Naive thymus-derived CD8-positive, alpha-beta T cell (primary cell): ENCODE results near the gene KIF3B. TPM values are rescaled to one million over a fixed set of nuclear protein-coding genes. Genes with fewer than 3 reads are reported as not detected.
"Not testable (repeated sequence)": the region's sequence is repeated elsewhere in the genome, so short reads cannot be mapped to it uniquely, and the experiment has no call there.

Experiments
- ATAC-seq, 2 donors: fragments of 150-1000 bp; cut with Tn5 transposase in 1 of 2; sonication (Bioruptor Pico), chemical (Tn5 transposase) in 1 of 2; 1 replicate in 1 of 2; 2 replicates in 1 of 2; pipeline ENCODE4 v1.10.0; 2021; ENCODE audit warnings: mild to moderate bottlenecking in 2 of 2, moderate library complexity in 2 of 2
- POLR2A ChIA-PET: fragments of 350-600 bp; sonication (Branson Sonifier 250); formaldehyde crosslinking; loops from one replicate; lab custom pipeline; 2021; ENCODE audit warnings: antibody characterized with exemption; lab: Charles Lee
- DNase-seq, 10 donors: peaks; one replicate each; pipeline versions ENCODE4 v3.0.0 to v3.0.0-alpha.2; 2020 to 2022
- H3K27ac Mint-ChIP-seq, 10 donors: one replicate each; pipeline ENCODE4 v1.8.0; 2020 to 2022; ENCODE audit warnings: mild to moderate bottlenecking in 10 of 10, mixed read lengths in 10 of 10, moderate library complexity in 4 of 10, inconsistent platforms in 1 of 10
- H3K27me3 Mint-ChIP-seq, 5 donors: one replicate each; pipeline ENCODE4 v1.8.0; 2021 to 2022; ENCODE audit warnings: mixed read lengths in 5 of 5
- H3K36me3 Mint-ChIP-seq, 3 donors: one replicate each; pipeline ENCODE4 v1.8.0; 2020 to 2022; ENCODE audit warnings: mixed read lengths in 3 of 3, mild to moderate bottlenecking in 2 of 3, inconsistent platforms in 1 of 3
- H3K4me1 Mint-ChIP-seq, 4 donors: one replicate each; pipeline ENCODE4 v1.8.0; 2021 to 2022; ENCODE audit warnings: mixed read lengths in 4 of 4
- H3K4me3 Mint-ChIP-seq, 10 donors: one replicate each; pipeline ENCODE4 v1.8.0; 2020 to 2022; ENCODE audit warnings: mild to moderate bottlenecking in 10 of 10, mixed read lengths in 10 of 10, moderate library complexity in 6 of 10, inconsistent platforms in 1 of 10
- H3K9me3 Mint-ChIP-seq, 9 donors: one replicate each; pipeline ENCODE4 v1.8.0; 2020 to 2022; ENCODE audit warnings: mixed read lengths in 9 of 9, mild to moderate bottlenecking in 3 of 9, inconsistent platforms in 1 of 9, moderate library complexity in 1 of 9
- polyA plus RNA-seq, 3 donors: library from polyadenylated mRNA; unstranded; fragments of 300-500 nt; fragmentation: Illumina TruSeq; gene quantifications; one replicate each; pipeline ENCODE4 v1.2.3, GENCODE V29; 2021
- total RNA-seq, 8 experiments: library from RNA in 2 of 8; stranded (reverse) in 2 of 8; gene quantifications; one replicate each; pipeline ENCODE4 v1.2.3 and lab custom pipeline; 2021 to 2026

KIF3B gene
- total and polyA plus RNA-seq, 5 experiments from 2014 or later, result 2.2 to 11.4 (median 3.2) TPM

- Mint-ChIP-seq H3K4me3 (no peak overlapping the region), H3K27me3 (no peaks in the 10 kb centered on the region), H3K4me1 (peaks cover 5 to 15% (median 11%) of the 10 kb centered on the region in 4 donors), H3K27ac (peak overlapping the region in 1 of 10 donors; percentile 62), H3K36me3 (peaks cover 0 to 15% (median 4%) of the 10 kb centered on the region in 3 donors), H3K9me3 (no peaks in the 10 kb centered on the region)
- DNase-seq, result no peak
- POLR2A ChIA-PET, result interaction anchor here (0.8 kb wide), 1 partner anchor 19 kb away, joined by 3 read pairs; no protein-coding TSS in a partner anchor
- ATAC-seq, result no peak
These were observed 25.0 kb downstream of the KIF3B start for GRCh38 chr20:32302507-32302872.

- Mint-ChIP-seq H3K4me1 (peaks cover 2 to 7% (median 6%) of the 10 kb centered on the region in 4 donors), H3K4me3 (no peak overlapping the region), H3K36me3 (peaks cover 0 to 15% (median 4%) of the 10 kb centered on the region in 3 donors), H3K9me3 (no peaks in the 10 kb centered on the region), H3K27me3 (no peaks in the 10 kb centered on the region), H3K27ac (no peak overlapping the region)
- ATAC-seq, result no peak
- POLR2A ChIA-PET, result no interaction called here
- DNase-seq, result no peak
These were observed 26.8 kb downstream of the KIF3B start for GRCh38 chr20:32304131-32304746.

- ATAC-seq (no peak), DNase-seq (no peak)
- no peaks in the 10 kb centered on the region for H3K9me3 Mint-ChIP-seq
- peaks cover 7 to 58% (median 21%) of the 10 kb centered on the region in 3 donors for H3K36me3 Mint-ChIP-seq
- POLR2A ChIA-PET, result no interaction called here
- H3K4me3 Mint-ChIP-seq, result no peak overlapping the region
- H3K27ac Mint-ChIP-seq, result no peak overlapping the region
- H3K4me1 Mint-ChIP-seq, result peaks cover 0 to 9% (median 5%) of the 10 kb centered on the region in 4 donors
- no peaks in the 10 kb centered on the region for H3K27me3 Mint-ChIP-seq
These were observed 35.4 kb downstream of the KIF3B start for GRCh38 chr20:32312718-32313424.

GRCh38 chr20:32314768-32315167 lies 37.3 kb downstream of the KIF3B start:
- ATAC-seq, result no peak

GRCh38 chr20:32315399-32315798 lies 37.9 kb downstream of the KIF3B start:
- H3K9me3 Mint-ChIP-seq, result no peaks in the 10 kb centered on the region
- peaks cover 6 to 65% (median 18%) of the 10 kb centered on the region in 3 donors for H3K36me3 Mint-ChIP-seq
- no peak overlapping the region for H3K4me3 Mint-ChIP-seq
- ATAC-seq (no peak), DNase-seq (no peak)
- H3K27ac Mint-ChIP-seq, result peak overlapping the region in 5 of 10 donors; percentile 23 to 86 (median 37)
- H3K27me3 Mint-ChIP-seq, result no peaks in the 10 kb centered on the region
- peaks cover 0 to 8% (median 5%) of the 10 kb centered on the region in 4 donors for H3K4me1 Mint-ChIP-seq
- POLR2A ChIA-PET, result no interaction called here

More at GRCh38 chr20:32314768-32315167, 37.3 kb downstream of the KIF3B start:
- H3K27me3 Mint-ChIP-seq, result no peaks in the 10 kb centered on the region
- H3K27ac Mint-ChIP-seq, result peak overlapping the region in 7 of 10 donors; percentile 23 to 86 (median 49)
- no peak for DNase-seq
- H3K9me3 Mint-ChIP-seq, result no peaks in the 10 kb centered on the region
- no peak overlapping the region for H3K4me3 Mint-ChIP-seq
- H3K4me1 Mint-ChIP-seq, result peaks cover 0 to 9% (median 5%) of the 10 kb centered on the region in 4 donors
- H3K36me3 Mint-ChIP-seq, result peaks cover 11 to 67% (median 23%) of the 10 kb centered on the region in 3 donors
- POLR2A ChIA-PET, result no interaction called here

- ATAC-seq, result no peak
- DNase-seq, result no peak
- POLR2A ChIA-PET, result no interaction called here
- Mint-ChIP-seq H3K36me3 (peaks cover 4 to 61% (median 15%) of the 10 kb centered on the region in 3 donors), H3K27me3 (no peaks in the 10 kb centered on the region), H3K4me3 (no peak overlapping the region), H3K9me3 (no peaks in the 10 kb centered on the region), H3K4me1 (peaks cover 0 to 5% (median 4%) of the 10 kb centered on the region in 4 donors), H3K27ac (peak overlapping the region in 3 of 10 donors; percentile 32 to 59 (median 37))
These were observed 38.4 kb downstream of the KIF3B start for GRCh38 chr20:32315891-32316290.

GRCh38 chr20:32316667-32317066 lies 39.2 kb downstream of the KIF3B start:
- no peaks in the 10 kb centered on the region for H3K9me3 Mint-ChIP-seq
- H3K27ac Mint-ChIP-seq, result peak overlapping the region in 4 of 10 donors; percentile 7 to 59 (median 49)
- POLR2A ChIA-PET, result no interaction called here
- no peak overlapping the region for H3K4me3 Mint-ChIP-seq
- ATAC-seq (no peak), DNase-seq (no peak)
- H3K36me3 Mint-ChIP-seq, result peaks cover 4 to 58% (median 15%) of the 10 kb centered on the region in 3 donors
- peaks cover 0 to 5% (median 4%) of the 10 kb centered on the region in 4 donors for H3K4me1 Mint-ChIP-seq
- H3K27me3 Mint-ChIP-seq, result no peaks in the 10 kb centered on the region

GRCh38 chr20:32319100-32319499 lies 41.6 kb downstream of the KIF3B start:
- POLR2A ChIA-PET, result no interaction called here
- peaks cover 0 to 5% (median 3%) of the 10 kb centered on the region in 4 donors for H3K4me1 Mint-ChIP-seq
- H3K4me3 Mint-ChIP-seq, result no peak overlapping the region
- DNase-seq (no peak), ATAC-seq (no peak)
- H3K36me3 Mint-ChIP-seq, result peaks cover 4 to 50% (median 14%) of the 10 kb centered on the region in 3 donors
- H3K9me3 Mint-ChIP-seq, result no peaks in the 10 kb centered on the region
- H3K27ac Mint-ChIP-seq, result peak overlapping the region in 4 of 10 donors; percentile 1 to 29 (median 25)
- H3K27me3 Mint-ChIP-seq, result no peaks in the 10 kb centered on the region

GRCh38 chr20:32320305-32320704 lies 42.9 kb downstream of the KIF3B start:
- Mint-ChIP-seq H3K27ac (peak overlapping the region in 2 of 10 donors; percentile 46 to 78), H3K4me3 (no peak overlapping the region), H3K36me3 (peaks cover 4 to 46% (median 14%) of the 10 kb centered on the region in 3 donors), H3K9me3 (no peaks in the 10 kb centered on the region), H3K27me3 (no peaks in the 10 kb centered on the region), H3K4me1 (no peaks in the 10 kb centered on the region)
- no peak for DNase-seq
- POLR2A ChIA-PET, result no interaction called here
- ATAC-seq, result no peak

- no peak overlapping the region for H3K27ac Mint-ChIP-seq
- no peak for ATAC-seq
- H3K4me3 Mint-ChIP-seq, result no peak overlapping the region
- no peaks in the 10 kb centered on the region for H3K27me3 Mint-ChIP-seq
- H3K36me3 Mint-ChIP-seq, result peaks cover 4 to 40% (median 11%) of the 10 kb centered on the region in 3 donors
- peak in 1 of 10 donors; percentile 24 for DNase-seq
- no peaks in the 10 kb centered on the region for H3K9me3 Mint-ChIP-seq
- H3K4me1 Mint-ChIP-seq, result no peaks in the 10 kb centered on the region
- POLR2A ChIA-PET, result no interaction called here
These were observed 43.9 kb downstream of the KIF3B start for GRCh38 chr20:32321390-32321789.

GRCh38 chr20:32322260-32322659 lies 44.8 kb downstream of the KIF3B start:
- H3K9me3 Mint-ChIP-seq, ATAC-seq, POLR2A ChIA-PET, H3K4me1 Mint-ChIP-seq, H3K27ac Mint-ChIP-seq, H3K27me3 Mint-ChIP-seq, H3K4me3 Mint-ChIP-seq: not testable (repeated sequence)
- peaks cover 10 to 40% (median 13%) of the 10 kb centered on the region in 3 donors for H3K36me3 Mint-ChIP-seq
- peak in 1 of 10 donors; percentile 13 for DNase-seq

GRCh38 chr20:32323761-32324160 lies 46.3 kb downstream of the KIF3B start:
- DNase-seq, result peak in 1 of 10 donors; percentile 20
- H3K4me3 Mint-ChIP-seq, H3K27me3 Mint-ChIP-seq, H3K27ac Mint-ChIP-seq, POLR2A ChIA-PET, H3K4me1 Mint-ChIP-seq, ATAC-seq, H3K9me3 Mint-ChIP-seq: not testable (repeated sequence)
- H3K36me3 Mint-ChIP-seq, result peaks cover 6 to 34% (median 12%) of the 10 kb centered on the region in 3 donors
